Heart right ventricle (tissue), 16 donors: ENCODE data around the gene ATP13A3. TPM values are rescaled to one million over a fixed set of nuclear protein-coding genes. Genes with fewer than 3 reads are reported as not detected.

Source experiments
- ATAC-seq, 8 donors: fragments of 200-7000 bp; cut with Tn5 transposase; one replicate each; pipeline ENCODE4 v1.9.1; 2020; ENCODE audit warnings: mild to moderate bottlenecking in 8 of 8, moderate library complexity in 8 of 8, moderate number of reproducible peaks in 1 of 8
- DNase-seq, 2 donors: peaks; one replicate each; pipeline ENCODE4 v3.0.0-alpha.2; 2020
- H3K27ac ChIP-seq, 10 donors: fragments of 200-600 bp; sonication (generic) in 2 of 10; one replicate each; pipeline versions ENCODE4 v1.5.0 to v1.8.0; 2020 to 2022; ENCODE audit warnings: mild to moderate bottlenecking in 3 of 10
- H3K27me3 ChIP-seq, 7 donors: fragments of 200-600 bp; one replicate each; pipeline ENCODE4 v1.8.0; 2021 to 2022; ENCODE audit warnings: mild to moderate bottlenecking in 2 of 7
- H3K36me3 ChIP-seq, 9 donors: fragments of 200-600 bp; sonication (generic) in 1 of 9; one replicate each; pipeline versions ENCODE4 v1.5.0 to v1.8.0; 2020 to 2022; ENCODE audit warnings: mild to moderate bottlenecking in 2 of 9
- H3K4me1 ChIP-seq, 9 donors: fragments of 200-600 bp; sonication (generic) in 1 of 9; one replicate each; pipeline versions ENCODE4 v1.5.0 to v1.8.0; 2020 to 2022; ENCODE audit warnings: mild to moderate bottlenecking in 4 of 9
- H3K4me3 ChIP-seq, 10 donors: fragments of 200-600 bp; sonication (generic) in 2 of 10; one replicate each; pipeline versions ENCODE4 v1.5.0 to v1.8.0; 2020 to 2022; ENCODE audit warnings: mild to moderate bottlenecking in 7 of 10, moderate library complexity in 2 of 10
- H3K9me3 ChIP-seq, 11 donors: fragments of 200-600 bp in 10 of 11; sonication (generic) in 2 of 11; one replicate each; pipeline versions ENCODE4 v1.5.0 to v1.8.0; 2013 to 2022; ENCODE audit warnings: mild to moderate bottlenecking in 2 of 11, control low read depth in 1 of 11, moderate library complexity in 1 of 11
- CTCF ChIP-seq, 9 donors: fragments of 200-600 bp; sonication (generic) in 2 of 9; IDR thresholded peaks; one replicate each; pipeline versions ENCODE4 v1.5.0 to v1.8.0; 2021 to 2022; ENCODE audit warnings: antibody characterized with exemption in 9 of 9, mild to moderate bottlenecking in 5 of 9, moderate library complexity in 1 of 9
- WGBS, 2 donors: extraction: QIAGEN DNeasy Blood & Tissue Kit; methylation state at CpG; one replicate each; pipeline ENCODE4 v1.1.7; 2013; ENCODE audit warnings: inconsistent platforms in 1 of 2; 5-methylcytosine and 5-hydroxymethylcytosine counted together
- intact Hi-C, 10 donors: fragments of 100-400 bp; cut with DNase I; formaldehyde crosslinking; loops; one replicate each; pipeline versions ENCODE4 v1.11.1 to v1.14.2; 2022
- polyA plus RNA-seq, 2 donors: library from polyadenylated mRNA; stranded (reverse); fragments of 200-250 nt; gene quantifications; one replicate each; pipeline ENCODE4 v1.2.3, GENCODE V29; 2013
- total RNA-seq, 10 donors: library from RNA; stranded (reverse); fragmentation: NEBNext Ultra II Directional in 3 of 10; extraction: Animal tissue kit (Norgen Biotek cat#: 25700) in 3 of 10; gene quantifications; one replicate each; pipeline versions ENCODE4 v1.2.1 to v1.2.4, GENCODE V29; 2021 to 2023
- donor health status: Arrhythmogenic right ventricular cardiomyopathy.
- donor health status: ischemic (EF 13 %, LVEDD 7.1; RV severe dilation, severe dysfunction).
- donor health status: healthy with polysubstance abuse.
- donor health status: DM: no; HTN: yes; CAD: no.
- donor health status: DM: no; HTN: no; CAD: no.
- donor health status: ischemic (EF 25% LVEDD 6.9; RV normal size, moderate dysfunction).
- donor health status: ischemic (EF 25% LVEDD 5.7; RV mildly dilated, moderate dysfunction).
- donor health status: healthy.
- donor health status: DM: yes; HTN: yes; CAD: no.
- donor health status: Ischemic cardiomyopathy.
- donor health status: ischemic (EF 35%, LVEDD 5.7; RV mildly dilated, moderate dysfunction).
- donor health status: nonischemic (EF 11% LVEDD 7.7; RV severe dilation, severe dysfunction).
- donor health status: DM: yes; HTN: yes; CAD: no.
- donor health status: PGD.
- donor health status: ischemic (EF 29% LVEDD 5.4; RV normal size, mild dysfunction).
- donor health status: nonischemic (EF 23%, LVEDD 6.1; RV moderate dilation, normal function).

Gene ATP13A3
- total and polyA plus RNA-seq, 12 donors = 31.0 to 195 (median 87.8) TPM

GRCh38 chr3:194384156-194384555 is 102.6 kb downstream of the ATP13A3 start:
- Histone ChIP-seq H3K27ac (no peak overlapping the region), H3K27me3 (peaks cover 0 to 49% (median 27%) of the 10 kb centered on the region in 7 donors), H3K4me3 (no peak overlapping the region), H3K9me3 (no peaks in the 10 kb centered on the region), H3K4me1 (no peaks in the 10 kb centered on the region), H3K36me3 (no peaks in the 10 kb centered on the region)
- DNase-seq (no peak), ATAC-seq (no peak)
- no peak for TF ChIP-seq CTCF (IDR thresholded peaks at IDR 0.05)
- WGBS, 2 donors = 75 to 79% methylated on average over 6 of the region's 6 CpGs
- intact Hi-C loops = no loop called here

DNA sequence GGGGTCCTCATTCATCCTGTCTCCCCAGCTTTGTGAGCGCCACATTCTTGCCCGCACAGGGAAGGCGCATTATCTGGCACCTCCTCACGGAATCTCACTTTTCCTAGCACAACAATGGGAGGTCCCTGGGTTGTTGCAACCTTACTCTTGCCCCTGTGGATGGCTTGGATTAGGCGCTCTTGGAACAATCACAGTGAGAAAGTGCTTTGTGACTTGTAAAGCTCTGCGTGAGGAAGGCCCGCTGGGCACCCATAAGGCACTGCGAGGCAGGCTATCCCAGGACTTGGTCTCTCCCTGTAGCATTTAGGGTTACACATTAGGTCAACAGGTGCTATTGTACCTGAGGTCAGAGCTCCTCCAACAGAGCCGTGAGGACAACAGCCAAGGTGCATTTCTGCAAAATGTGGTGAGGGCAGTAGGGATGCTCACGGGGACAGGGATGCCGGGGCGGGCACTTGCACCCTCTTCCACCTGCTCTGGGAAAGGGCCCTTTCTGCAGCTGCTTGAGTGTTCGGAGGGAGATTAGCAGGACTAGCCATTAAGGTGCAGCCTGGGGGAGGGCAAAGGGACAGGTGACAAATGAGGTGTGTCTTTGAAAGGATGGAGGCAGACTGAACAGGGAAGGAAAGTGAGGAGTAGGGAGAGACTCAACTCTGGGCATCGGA is 103.4 kb downstream of the ATP13A3 start:
- no peak for ATAC-seq
- Histone ChIP-seq H3K4me1 (no peaks in the 10 kb centered on the region), H3K4me3 (no peak overlapping the region), H3K9me3 (no peaks in the 10 kb centered on the region), H3K36me3 (no peaks in the 10 kb centered on the region), H3K27me3 (peaks cover 0 to 53% (median 27%) of the 10 kb centered on the region in 7 donors), H3K27ac (no peak overlapping the region)
- TF ChIP-seq CTCF (IDR thresholded peaks at IDR 0.05) = no peak
- intact Hi-C loops = no loop called here
- no peak for DNase-seq
- WGBS, 2 donors = 88 to 89% methylated on average over 14 of the region's 14 CpGs

DNA sequence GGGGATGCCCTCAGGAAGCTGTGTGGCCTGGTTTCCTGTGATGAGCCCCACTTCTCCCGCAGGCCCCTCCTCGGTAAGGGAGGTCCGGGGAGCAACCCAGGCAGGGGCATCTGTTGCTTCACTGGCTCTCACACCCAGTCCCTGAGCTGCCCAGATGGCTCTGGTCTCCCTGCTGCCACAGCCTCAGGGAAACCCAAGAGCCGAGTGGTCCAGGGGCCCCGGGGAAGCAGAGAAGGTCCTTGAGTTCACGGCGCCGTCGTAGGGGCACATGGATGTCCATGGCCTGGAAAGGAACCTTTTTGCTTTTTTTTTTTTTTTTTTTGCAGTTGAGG is 103.9 kb downstream of the ATP13A3 start:
- no peaks in the 10 kb centered on the region for H3K36me3 ChIP-seq
- intact Hi-C loops = no loop called here
- H3K9me3 ChIP-seq = no peaks in the 10 kb centered on the region
- ATAC-seq (no peak), DNase-seq (no peak)
- TF ChIP-seq CTCF (IDR thresholded peaks at IDR 0.05) = no peak
- WGBS, 2 donors = 80 to 84% methylated on average over 9 of the region's 9 CpGs
- no peaks in the 10 kb centered on the region for H3K4me1 ChIP-seq
- no peak overlapping the region for H3K27ac ChIP-seq
- H3K4me3 ChIP-seq = no peak overlapping the region
- peaks cover 0 to 58% (median 27%) of the 10 kb centered on the region in 7 donors for H3K27me3 ChIP-seq

GRCh38 chr3:194382196-194382891 is 104.5 kb downstream of the ATP13A3 start:
- no peak overlapping the region for H3K4me3 ChIP-seq
- ATAC-seq (no peak), DNase-seq (no peak)
- no peak overlapping the region for H3K27ac ChIP-seq
- intact Hi-C loops = no loop called here
- H3K9me3 ChIP-seq = no peaks in the 10 kb centered on the region
- WGBS, 2 donors = 84 to 85% methylated on average over 20 of the region's 20 CpGs
- H3K36me3 ChIP-seq = no peaks in the 10 kb centered on the region
- no peaks in the 10 kb centered on the region for H3K4me1 ChIP-seq
- no peak for TF ChIP-seq CTCF (IDR thresholded peaks at IDR 0.05)
- peaks cover 0 to 60% (median 24%) of the 10 kb centered on the region in 7 donors for H3K27me3 ChIP-seq
